ENCODE data around the gene FAM209B.

DNA sequence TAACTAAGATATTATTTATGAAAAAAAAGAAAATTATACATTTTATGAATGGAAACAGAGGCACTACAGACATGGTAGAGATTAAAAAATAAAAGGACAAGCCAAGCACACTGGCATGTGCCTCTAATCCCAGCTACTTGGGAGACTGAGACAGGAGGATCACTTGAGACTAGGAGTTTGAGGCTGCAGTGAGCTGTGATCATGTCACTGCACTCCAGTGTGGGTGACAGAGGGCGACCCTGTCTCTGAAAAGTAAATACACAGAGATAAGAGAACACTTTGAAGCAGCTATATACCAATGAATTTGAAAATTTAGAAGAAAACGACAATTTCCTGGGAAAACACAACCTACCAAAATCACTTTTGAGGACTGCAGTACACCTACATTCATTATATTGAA lies 48.7 kb downstream of the FAM209B start:
- TF ChIP-seq CTCF (IDR thresholded peaks at IDR 0.05), result no peak
- no peak for TF ChIP-seq POLR2AphosphoS5 (IDR thresholded peaks at IDR 0.05)

All from stomach (tissue), 4 donors.